ENCODE results near the gene LRSAM1. TPM values are rescaled to one million over a fixed set of nuclear protein-coding genes. Genes with fewer than 3 reads are reported as not detected.

The LRSAM1 gene
- total RNA-seq, 2 experiments from 2014 or later = 20.8 to 32.2 TPM

DNA sequence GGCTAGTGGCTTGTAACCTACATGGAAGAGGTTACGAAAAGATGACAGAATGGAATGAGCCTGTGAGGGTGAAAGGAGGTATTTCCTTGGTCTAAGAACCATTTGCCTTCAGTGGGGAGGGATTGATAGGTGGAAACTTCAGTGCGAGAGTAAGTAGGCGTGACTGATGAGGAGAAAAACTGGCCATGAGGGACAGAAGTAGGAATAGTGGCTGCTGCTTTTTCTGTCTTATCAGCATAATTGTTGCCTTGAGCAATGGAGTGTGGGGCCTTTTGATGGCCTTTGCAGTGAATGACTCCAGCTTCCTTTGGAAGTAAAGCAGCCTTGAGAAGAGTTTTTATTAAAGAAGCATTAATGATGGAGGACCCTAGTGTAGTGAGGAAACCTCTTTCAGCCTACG, 36.2 kb upstream of the LRSAM1 start:
- DNase-seq (ENCODE audit: low spot score) = no peak
- Histone ChIP-seq H3K79me2 (ENCODE audit: insufficient read depth, low read depth, low read length) (no peaks in the 10 kb centered on the region), H3K9me2 (ENCODE audit: insufficient read depth, low read length) (no peaks in the 10 kb centered on the region), H3K4me3 (ENCODE audit: low read depth, low read length, poor library complexity, severe bottlenecking) (no peak overlapping the region), H3K9me3 (ENCODE audit: low read length) (no peaks in the 10 kb centered on the region), H3K4me2 (ENCODE audit: low read length) (no peak overlapping the region), H3K27ac (ENCODE audit: low read depth, low read length, poor library complexity, severe bottlenecking) (no peak overlapping the region), H3K4me1 (ENCODE audit: insufficient read depth, low read length, poor library complexity, severe bottlenecking) (no peaks in the 10 kb centered on the region), H2AFZ (ENCODE audit: low read length) (no peak overlapping the region), H3K36me3 (ENCODE audit: insufficient read depth, low read length) (no peaks in the 10 kb centered on the region), H4K20me1 (ENCODE audit: insufficient read depth, low read length) (no peaks in the 10 kb centered on the region)
- ChIA-PET CTCF (ENCODE audit: unreplicated experiment) (interaction anchor here (0.9 kb wide), 1 partner anchor 18 kb away, joined by 4 read pairs; the partner anchor contains the start of gene SLC2A8), POLR2A (interaction anchor here (0.7 kb wide), 1 partner anchor 18 kb away, joined by 3 read pairs; the partner anchor contains the start of gene SLC2A8)
- TF ChIP-seq EZH2phosphoT487 (IDR thresholded peaks at IDR 0.05; ENCODE audit: borderline replicate concordance, low read depth, low read length) = no peak
- TF ChIP-seq CTCF (conservative IDR thresholded peaks at IDR 0.05; ENCODE audit: low read length) = no peak
- intact Hi-C loops (cut with micrococcal nuclease; ENCODE audit: unreplicated experiment) = no loop called here
- no TSS peak for BruUV-seq (replicated peaks)

GRCh38 chr9:127415657-127416056, 35.7 kb upstream of the LRSAM1 start:
- no peak overlapping the region for H2AFZ ChIP-seq (ENCODE audit: low read length)
- no peaks in the 10 kb centered on the region for H3K9me3 ChIP-seq (ENCODE audit: low read length)
- H4K20me1 ChIP-seq (ENCODE audit: insufficient read depth, low read length) = no peaks in the 10 kb centered on the region
- ChIA-PET POLR2A (interaction anchor here (0.7 kb wide), 1 partner anchor 19 kb away, joined by 3 read pairs; the partner anchor contains the start of gene SLC2A8), CTCF (ENCODE audit: unreplicated experiment) (interaction anchor here (0.9 kb wide), 1 partner anchor 19 kb away, joined by 4 read pairs; the partner anchor contains the start of gene SLC2A8)
- H3K4me1 ChIP-seq (ENCODE audit: insufficient read depth, low read length, poor library complexity, severe bottlenecking) = no peaks in the 10 kb centered on the region
- DNase-seq (ENCODE audit: low spot score) = no peak
- no peaks in the 10 kb centered on the region for H3K36me3 ChIP-seq (ENCODE audit: insufficient read depth, low read length)
- H3K27ac ChIP-seq (ENCODE audit: low read depth, low read length, poor library complexity, severe bottlenecking) = no peak overlapping the region
- H3K4me2 ChIP-seq (ENCODE audit: low read length) = no peak overlapping the region
- no peaks in the 10 kb centered on the region for H3K79me2 ChIP-seq (ENCODE audit: insufficient read depth, low read depth, low read length)
- H3K9me2 ChIP-seq (ENCODE audit: insufficient read depth, low read length) = no peaks in the 10 kb centered on the region
- H3K4me3 ChIP-seq (ENCODE audit: low read depth, low read length, poor library complexity, severe bottlenecking) = no peak overlapping the region
- BruUV-seq (replicated peaks) = no TSS peak
- intact Hi-C loops (cut with micrococcal nuclease; ENCODE audit: unreplicated experiment) = no loop called here
- TF ChIP-seq CTCF (conservative IDR thresholded peaks at IDR 0.05; ENCODE audit: low read length) = no peak
- TF ChIP-seq EZH2phosphoT487 (IDR thresholded peaks at IDR 0.05; ENCODE audit: borderline replicate concordance, low read depth, low read length) = no peak

DNA sequence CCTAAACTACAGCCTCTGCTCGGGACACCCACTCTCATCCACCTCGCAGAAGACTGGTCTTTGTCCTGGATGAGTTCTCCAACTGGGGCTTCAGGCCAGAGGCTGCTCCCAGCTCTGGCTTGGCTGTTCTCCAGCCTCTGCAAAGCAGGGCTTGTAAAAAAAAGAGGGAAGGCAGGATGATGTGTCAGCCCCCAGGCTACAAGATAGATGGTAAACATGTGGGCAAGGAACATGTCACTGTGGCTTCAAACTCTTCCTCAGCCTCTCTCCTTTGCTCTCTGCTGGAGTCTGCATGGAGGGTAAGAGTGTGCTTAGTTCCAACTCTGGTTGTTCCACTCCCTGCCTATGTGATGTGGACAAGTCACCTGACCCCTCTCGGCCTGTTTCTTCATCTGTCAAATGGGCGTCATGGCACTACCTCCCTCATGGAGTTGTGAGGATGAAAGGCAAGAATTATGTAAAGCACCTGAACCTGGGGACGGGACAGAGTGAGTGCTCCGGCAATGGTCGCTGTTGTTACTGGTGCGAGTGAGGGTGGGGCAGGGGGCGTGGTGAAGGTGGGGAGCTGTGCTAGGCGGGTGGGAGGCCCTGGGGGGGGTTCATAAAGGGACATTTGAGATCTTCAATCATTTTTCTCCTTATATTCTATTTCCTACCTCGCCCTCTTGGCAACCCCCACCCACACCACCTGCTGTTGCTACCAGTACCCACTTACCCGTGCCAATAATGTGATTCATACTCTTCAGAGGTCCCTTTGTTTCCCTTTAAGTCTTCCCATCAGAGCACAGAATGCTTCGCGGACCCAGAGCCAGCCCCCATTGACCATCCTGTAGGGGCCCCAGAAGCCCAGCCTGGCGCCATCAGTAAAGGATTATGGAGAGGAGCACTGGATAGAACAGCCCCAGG, 33.9 kb upstream of the LRSAM1 start:
- ChIA-PET POLR2A (no interaction called here), CTCF (ENCODE audit: unreplicated experiment) (no interaction called here)
- no peaks in the 10 kb centered on the region for H3K9me2 ChIP-seq (ENCODE audit: insufficient read depth, low read length)
- intact Hi-C loops (cut with micrococcal nuclease; ENCODE audit: unreplicated experiment) = no loop called here
- no peak overlapping the region for H3K27ac ChIP-seq (ENCODE audit: low read depth, low read length, poor library complexity, severe bottlenecking)
- DNase-seq (ENCODE audit: low spot score) = no peak
- H2AFZ ChIP-seq (ENCODE audit: low read length) = no peak overlapping the region
- no peaks in the 10 kb centered on the region for H3K79me2 ChIP-seq (ENCODE audit: insufficient read depth, low read depth, low read length)
- H3K36me3 ChIP-seq (ENCODE audit: insufficient read depth, low read length) = no peaks in the 10 kb centered on the region
- no TSS peak for BruUV-seq (replicated peaks)
- H3K9me3 ChIP-seq (ENCODE audit: low read length) = no peaks in the 10 kb centered on the region
- no peak overlapping the region for H3K4me3 ChIP-seq (ENCODE audit: low read depth, low read length, poor library complexity, severe bottlenecking)
- TF ChIP-seq EZH2phosphoT487 (IDR thresholded peaks at IDR 0.05; ENCODE audit: borderline replicate concordance, low read depth, low read length) = no peak
- TF ChIP-seq CTCF (conservative IDR thresholded peaks at IDR 0.05; ENCODE audit: low read length) = no peak
- no peaks in the 10 kb centered on the region for H4K20me1 ChIP-seq (ENCODE audit: insufficient read depth, low read length)
- peaks cover under 1% of the 10 kb centered on the region for H3K4me1 ChIP-seq (ENCODE audit: insufficient read depth, low read length, poor library complexity, severe bottlenecking)
- H3K4me2 ChIP-seq (ENCODE audit: low read length) = no peak overlapping the region
